22Rv1 (cell line): ENCODE measurements around the gene OR52J3.

Experiments
- H3K27ac ChIP-seq: fragments of 450-650 bp; 2 replicates; pipeline ENCODE4 v1.5.1; 2017
- ZFX ChIP-seq: fragments of 450-650 bp; IDR thresholded peaks from 2 replicates; pipeline ENCODE4 v1.6.1; 2017; ENCODE audit warnings: antibody characterized with exemption, borderline replicate concordance
- TF ChIP-seq, protein P1 (sequence below): fragments of 450-650 bp; IDR thresholded peaks from 2 replicates; pipeline ENCODE4 v1.5.1; 2017; ENCODE audit warnings: mild to moderate bottlenecking

OR52J3 gene

GRCh38 chr11:5065027-5065426, 18.7 kb downstream of the OR52J3 start:
- TF ChIP-seq, protein P1, sequence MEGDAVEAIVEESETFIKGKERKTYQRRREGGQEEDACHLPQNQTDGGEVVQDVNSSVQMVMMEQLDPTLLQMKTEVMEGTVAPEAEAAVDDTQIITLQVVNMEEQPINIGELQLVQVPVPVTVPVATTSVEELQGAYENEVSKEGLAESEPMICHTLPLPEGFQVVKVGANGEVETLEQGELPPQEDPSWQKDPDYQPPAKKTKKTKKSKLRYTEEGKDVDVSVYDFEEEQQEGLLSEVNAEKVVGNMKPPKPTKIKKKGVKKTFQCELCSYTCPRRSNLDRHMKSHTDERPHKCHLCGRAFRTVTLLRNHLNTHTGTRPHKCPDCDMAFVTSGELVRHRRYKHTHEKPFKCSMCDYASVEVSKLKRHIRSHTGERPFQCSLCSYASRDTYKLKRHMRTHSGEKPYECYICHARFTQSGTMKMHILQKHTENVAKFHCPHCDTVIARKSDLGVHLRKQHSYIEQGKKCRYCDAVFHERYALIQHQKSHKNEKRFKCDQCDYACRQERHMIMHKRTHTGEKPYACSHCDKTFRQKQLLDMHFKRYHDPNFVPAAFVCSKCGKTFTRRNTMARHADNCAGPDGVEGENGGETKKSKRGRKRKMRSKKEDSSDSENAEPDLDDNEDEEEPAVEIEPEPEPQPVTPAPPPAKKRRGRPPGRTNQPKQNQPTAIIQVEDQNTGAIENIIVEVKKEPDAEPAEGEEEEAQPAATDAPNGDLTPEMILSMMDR: no peak
- no peak overlapping the region for H3K27ac ChIP-seq

DNA sequence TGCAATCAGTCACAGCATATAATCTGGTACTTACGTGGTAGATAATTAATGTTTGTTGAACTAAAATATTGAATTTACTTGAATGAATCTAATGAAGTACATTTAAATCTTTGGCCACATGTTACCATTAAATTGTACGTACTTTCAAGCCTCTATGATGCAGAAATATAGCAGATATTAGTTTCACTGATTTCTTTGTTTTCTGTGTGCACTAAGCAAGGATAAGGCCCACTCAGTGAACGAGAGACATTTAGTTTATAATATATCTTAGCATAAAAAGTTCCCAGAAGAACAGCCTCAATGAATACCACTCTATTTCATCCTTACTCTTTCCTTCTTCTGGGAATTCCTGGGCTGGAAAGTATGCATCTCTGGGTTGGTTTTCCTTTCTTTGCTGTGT, 22.9 kb downstream of the OR52J3 start, which contains the start of gene OR52E1:
TSS of gene OR52E1 (plus strand) at position 301 of the 400 bp plus-strand sequence.
- H3K27ac ChIP-seq: no peak within 1 kb of the TSS
- TF ChIP-seq ZFX: no peak
- TF ChIP-seq, protein P1: no peak

DNA sequence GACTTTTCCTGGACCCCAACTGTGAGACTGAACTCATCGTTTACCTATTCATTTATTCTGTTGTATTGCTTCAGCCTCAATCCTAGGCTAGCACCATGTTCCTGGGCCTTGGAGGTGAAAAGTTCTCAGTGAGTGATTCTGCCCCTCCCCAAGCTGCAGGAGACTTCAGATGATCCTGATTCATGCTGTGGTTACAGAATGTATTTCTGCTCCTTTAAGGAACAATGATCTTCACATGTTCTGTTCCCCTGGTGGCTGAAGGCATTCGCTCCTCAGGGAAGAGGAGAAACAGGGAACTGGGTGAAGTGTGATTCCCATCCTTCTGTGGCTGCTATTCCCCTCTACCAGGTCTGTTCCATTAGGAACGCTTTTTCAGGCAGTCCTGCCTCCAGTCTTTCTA, 25.5 kb downstream of the OR52J3 start:
- TF ChIP-seq, protein P1: no peak
- TF ChIP-seq ZFX: no peak

DNA sequence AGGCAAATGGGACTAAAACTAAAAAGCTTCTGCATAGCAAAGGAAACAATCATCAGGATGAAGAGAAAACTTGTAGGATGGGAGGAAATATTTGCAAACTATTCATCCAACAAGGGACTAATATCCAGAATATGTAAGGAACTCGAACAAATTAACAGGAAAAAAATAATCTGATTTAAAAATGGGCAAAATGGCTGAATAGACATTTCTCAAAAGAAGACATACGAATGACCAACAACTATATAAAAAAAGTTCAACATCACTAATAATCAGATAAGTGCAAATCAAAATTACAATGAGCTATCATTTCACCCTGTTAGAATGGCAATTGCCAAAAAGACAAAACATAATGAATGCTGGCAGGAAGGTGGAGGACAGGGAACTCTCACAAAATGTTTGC, 35.1 kb downstream of the OR52J3 start:
- TF ChIP-seq, protein P1: no peak
- no peak for TF ChIP-seq ZFX
- H3K27ac ChIP-seq: no peak overlapping the region

More for the DNA sequence above, 25.5 kb downstream of the OR52J3 start:
- H3K27ac ChIP-seq: no peak overlapping the region

DNA sequence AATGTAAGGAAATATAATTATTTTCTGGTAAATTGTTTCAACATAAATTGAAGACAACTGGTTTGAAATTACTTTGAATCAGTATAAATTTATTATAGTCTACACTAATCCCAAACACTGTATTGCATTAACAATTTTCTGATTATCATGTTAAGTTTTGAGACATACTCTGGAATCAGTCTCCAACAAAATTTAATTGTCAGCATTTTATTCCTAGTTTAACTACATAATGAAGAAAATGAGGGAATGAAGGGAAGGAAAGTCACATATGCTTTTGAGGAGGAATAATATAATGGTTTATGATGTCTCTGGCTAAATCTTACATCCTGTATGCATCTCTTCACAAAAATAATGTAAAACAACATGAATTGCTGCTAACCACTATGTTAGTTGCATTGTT, 37.3 kb downstream of the OR52J3 start:
- no peak overlapping the region for H3K27ac ChIP-seq
- TF ChIP-seq, protein P1: no peak
- TF ChIP-seq ZFX: no peak

GRCh38 chr11:5088556-5088955, 42.2 kb downstream of the OR52J3 start:
- no peak for TF ChIP-seq ZFX
- TF ChIP-seq, protein P1: no peak
- no peak overlapping the region for H3K27ac ChIP-seq

GRCh38 chr11:5090668-5091067, 44.3 kb downstream of the OR52J3 start:
- no peak overlapping the region for H3K27ac ChIP-seq
- TF ChIP-seq, protein P1: no peak
- TF ChIP-seq ZFX: no peak
